IMR-90 (cell line): ENCODE results near the gene A4GALT.

ENCODE experiments used
- BHLHE40 ChIP-seq: fragments of 150-350 bp; IDR thresholded peaks from 2 replicates; pipeline ENCODE4 v1.6.1; 2016; ENCODE audit warnings: mild to moderate bottlenecking, low read depth, low read length
- CEBPB ChIP-seq: IDR thresholded peaks from 2 replicates; pipeline ENCODE4 v1.6.1; 2012; ENCODE audit warnings: low read depth, low read length, improper control_type of control experiment
- CTCF ChIP-seq: conservative IDR thresholded peaks from 2 replicates; pipeline ENCODE4 v1.5.1; 2012; ENCODE audit warnings: mild to moderate bottlenecking, low read depth, low read length, improper control_type of control experiment
- MXI1 ChIP-seq: IDR thresholded peaks from 2 replicates; pipeline ENCODE4 v1.6.1; 2012; ENCODE audit warnings: low read depth, mild to moderate bottlenecking, low read length, moderate library complexity, borderline replicate concordance
- POLR2A ChIP-seq: IDR thresholded peaks from 2 replicates; pipeline ENCODE4 v1.6.1; 2012; ENCODE audit warnings: mild to moderate bottlenecking, low read depth, low read length
- RAD21 ChIP-seq: IDR thresholded peaks from 2 replicates; pipeline ENCODE4 v1.6.1; 2012; ENCODE audit warnings: low read length, improper control_type of control experiment

GRCh38 chr22:42760806-42761565 lies 40.3 kb upstream of the A4GALT start:
- TF ChIP-seq POLR2A (no peak), RAD21 (no peak), MXI1 (no peak), CEBPB (no peak), CTCF (no peak), BHLHE40 (no peak)
